Parathyroid adenoma (tissue), 2 donors: ENCODE results near the gene PRRC2B.

Experiments
- H2AFZ ChIP-seq: fragments of 300-600 bp; sonication (generic); one replicate; pipeline ENCODE4 v1.7.0; 2017; ENCODE audit warnings: antibody characterized with exemption, mild to moderate bottlenecking
- H3K27ac ChIP-seq: fragments of 300-600 bp; sonication (generic); one replicate; pipeline ENCODE4 v1.7.0; 2017
- H3K27me3 ChIP-seq: fragments of 300-600 bp; sonication (generic); one replicate; pipeline ENCODE4 v1.7.0; 2017; ENCODE audit warnings: low read length; ENCODE audit not compliant: control insufficient read depth, insufficient read depth
- H3K36me3 ChIP-seq: fragments of 300-600 bp; sonication (generic); one replicate; pipeline ENCODE4 v1.7.0; 2017; ENCODE audit warnings: low read length; ENCODE audit not compliant: control insufficient read depth, insufficient read depth
- H3K4me1 ChIP-seq: fragments of 300-600 bp; sonication (generic); one replicate; pipeline ENCODE4 v1.7.0; 2017; ENCODE audit warnings: control low read depth
- H3K4me2 ChIP-seq: fragments of 300-600 bp; sonication (generic); one replicate; pipeline ENCODE4 v1.7.0; 2017; ENCODE audit warnings: low read length
- H3K4me3 ChIP-seq: fragments of 300-600 bp; sonication (generic); one replicate; pipeline ENCODE4 v1.7.0; 2017; ENCODE audit warnings: low read depth, low read length
- H3K79me2 ChIP-seq: fragments of 300-600 bp; sonication (generic); one replicate; pipeline ENCODE4 v1.7.0; 2017; ENCODE audit warnings: control low read depth
- H3K9ac ChIP-seq: fragments of 300-600 bp; sonication (generic); one replicate; pipeline ENCODE4 v1.7.0; 2017; ENCODE audit warnings: mild to moderate bottlenecking
- H3K9me3 ChIP-seq: fragments of 300-600 bp; sonication (generic); one replicate; pipeline ENCODE4 v1.7.0; 2017; ENCODE audit warnings: low read length; ENCODE audit not compliant: control insufficient read depth
- TF ChIP-seq, protein P1 (sequence below): fragments of 300-600 bp; sonication (generic); IDR thresholded peaks from one replicate; pipeline ENCODE4 v1.7.0; 2017; ENCODE audit warnings: antibody characterized with exemption, mild to moderate bottlenecking
- donor health status: primary hyperparathyroidism.

Gene PRRC2B

DNA sequence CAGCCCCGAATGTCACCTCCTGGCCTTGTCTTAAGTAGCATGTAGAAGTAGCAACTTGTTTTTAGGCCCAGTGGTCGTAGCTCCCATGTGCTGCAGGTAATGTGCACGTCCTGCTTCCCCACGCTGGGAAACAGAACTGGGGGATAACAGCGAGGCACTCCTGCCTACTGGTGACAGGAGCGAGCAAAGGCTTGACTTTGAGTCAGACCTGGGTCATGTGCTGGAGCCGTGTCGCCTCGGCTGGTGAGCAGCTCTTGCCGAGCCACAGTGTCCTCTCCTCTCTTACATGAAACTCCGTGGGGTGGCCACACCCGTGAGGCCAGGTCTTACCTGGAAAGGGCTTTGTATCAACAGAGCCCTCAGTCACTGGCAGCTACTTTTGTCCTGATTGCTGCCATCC lies 91.3 kb downstream of the PRRC2B start:
- no peak overlapping the region for H3K4me3 ChIP-seq
- H3K4me2 ChIP-seq = no peak overlapping the region
- no peaks in the 10 kb centered on the region for H3K36me3 ChIP-seq
- no peak overlapping the region for H3K9ac ChIP-seq
- no peaks in the 10 kb centered on the region for H3K4me1 ChIP-seq
- TF ChIP-seq, protein P1, sequence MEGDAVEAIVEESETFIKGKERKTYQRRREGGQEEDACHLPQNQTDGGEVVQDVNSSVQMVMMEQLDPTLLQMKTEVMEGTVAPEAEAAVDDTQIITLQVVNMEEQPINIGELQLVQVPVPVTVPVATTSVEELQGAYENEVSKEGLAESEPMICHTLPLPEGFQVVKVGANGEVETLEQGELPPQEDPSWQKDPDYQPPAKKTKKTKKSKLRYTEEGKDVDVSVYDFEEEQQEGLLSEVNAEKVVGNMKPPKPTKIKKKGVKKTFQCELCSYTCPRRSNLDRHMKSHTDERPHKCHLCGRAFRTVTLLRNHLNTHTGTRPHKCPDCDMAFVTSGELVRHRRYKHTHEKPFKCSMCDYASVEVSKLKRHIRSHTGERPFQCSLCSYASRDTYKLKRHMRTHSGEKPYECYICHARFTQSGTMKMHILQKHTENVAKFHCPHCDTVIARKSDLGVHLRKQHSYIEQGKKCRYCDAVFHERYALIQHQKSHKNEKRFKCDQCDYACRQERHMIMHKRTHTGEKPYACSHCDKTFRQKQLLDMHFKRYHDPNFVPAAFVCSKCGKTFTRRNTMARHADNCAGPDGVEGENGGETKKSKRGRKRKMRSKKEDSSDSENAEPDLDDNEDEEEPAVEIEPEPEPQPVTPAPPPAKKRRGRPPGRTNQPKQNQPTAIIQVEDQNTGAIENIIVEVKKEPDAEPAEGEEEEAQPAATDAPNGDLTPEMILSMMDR = no peak
- no peaks in the 10 kb centered on the region for H3K9me3 ChIP-seq
- H2AFZ ChIP-seq = no peak overlapping the region
- H3K27me3 ChIP-seq = no peaks in the 10 kb centered on the region
- peaks cover 2% of the 10 kb centered on the region for H3K79me2 ChIP-seq
- H3K27ac ChIP-seq = no peak overlapping the region

DNA sequence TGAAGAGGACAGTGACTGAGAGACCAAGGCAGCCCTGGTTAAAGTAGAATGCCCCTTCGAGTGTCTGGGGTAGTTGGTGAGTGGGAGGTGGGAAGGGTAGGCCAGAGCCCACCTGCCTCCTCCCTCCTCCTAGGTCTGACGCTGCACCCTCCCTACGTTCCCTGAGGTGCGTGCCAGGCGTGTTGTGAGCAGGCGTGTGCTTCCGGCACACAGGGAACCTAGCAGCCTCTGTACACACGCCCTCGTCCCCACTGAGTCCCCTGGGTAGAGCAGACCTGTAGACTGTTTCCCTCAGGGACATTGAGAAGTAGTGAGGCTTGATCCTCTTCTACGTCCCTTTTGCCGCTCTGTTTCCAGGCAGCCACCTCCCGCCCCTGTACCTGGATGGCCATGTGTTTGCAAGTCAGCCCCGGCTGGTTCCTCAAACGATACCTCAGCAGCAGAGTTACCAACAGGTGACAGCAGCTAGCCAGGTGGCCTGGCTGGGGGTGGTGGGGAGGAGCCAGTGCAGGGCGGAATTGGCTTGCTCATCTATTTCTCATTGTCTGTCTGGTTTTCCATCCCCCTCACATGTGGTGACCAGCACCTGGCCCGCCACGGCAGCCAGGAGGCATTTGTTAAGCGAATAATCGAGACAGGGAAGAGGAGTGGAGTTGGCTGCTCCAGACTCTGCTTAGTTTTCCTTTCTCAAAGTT lies 92.0 kb downstream of the PRRC2B start:
- no peaks in the 10 kb centered on the region for H3K4me1 ChIP-seq
- peaks cover 2% of the 10 kb centered on the region for H3K79me2 ChIP-seq
- no peaks in the 10 kb centered on the region for H3K9me3 ChIP-seq
- no peak overlapping the region for H3K4me2 ChIP-seq
- no peaks in the 10 kb centered on the region for H3K36me3 ChIP-seq
- H3K4me3 ChIP-seq = no peak overlapping the region
- H3K9ac ChIP-seq = no peak overlapping the region
- H3K27ac ChIP-seq = no peak overlapping the region
- H3K27me3 ChIP-seq = no peaks in the 10 kb centered on the region
- TF ChIP-seq, protein P1 = no peak
- no peak overlapping the region for H2AFZ ChIP-seq

DNA sequence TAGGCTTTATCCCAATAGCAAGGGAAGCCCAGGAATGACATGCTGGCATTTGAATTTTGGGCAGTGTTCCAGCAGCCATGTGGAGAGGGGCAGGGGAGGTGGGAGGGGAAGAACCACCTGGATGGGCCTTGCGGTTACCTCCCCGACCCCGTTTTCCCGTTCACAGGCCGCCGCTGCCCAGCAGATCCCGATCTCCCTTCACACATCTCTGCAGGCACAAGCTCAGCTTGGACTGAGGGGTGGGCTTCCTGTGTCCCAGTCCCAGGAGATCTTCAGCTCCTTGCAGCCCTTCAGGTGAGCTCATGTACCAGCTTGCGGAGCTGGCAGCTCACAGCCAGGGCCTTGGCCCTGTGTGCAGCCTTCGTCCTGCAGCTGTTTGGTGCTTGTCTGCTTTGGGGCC lies 93.1 kb downstream of the PRRC2B start:
- no peaks in the 10 kb centered on the region for H3K4me1 ChIP-seq
- no peak overlapping the region for H3K27ac ChIP-seq
- H3K79me2 ChIP-seq = no peaks in the 10 kb centered on the region
- no peaks in the 10 kb centered on the region for H3K27me3 ChIP-seq
- H3K9me3 ChIP-seq = no peaks in the 10 kb centered on the region
- H3K4me2 ChIP-seq = no peak overlapping the region
- H3K36me3 ChIP-seq = no peaks in the 10 kb centered on the region
- H2AFZ ChIP-seq = no peak overlapping the region
- no peak overlapping the region for H3K9ac ChIP-seq
- TF ChIP-seq, protein P1 = no peak
- no peak overlapping the region for H3K4me3 ChIP-seq

DNA sequence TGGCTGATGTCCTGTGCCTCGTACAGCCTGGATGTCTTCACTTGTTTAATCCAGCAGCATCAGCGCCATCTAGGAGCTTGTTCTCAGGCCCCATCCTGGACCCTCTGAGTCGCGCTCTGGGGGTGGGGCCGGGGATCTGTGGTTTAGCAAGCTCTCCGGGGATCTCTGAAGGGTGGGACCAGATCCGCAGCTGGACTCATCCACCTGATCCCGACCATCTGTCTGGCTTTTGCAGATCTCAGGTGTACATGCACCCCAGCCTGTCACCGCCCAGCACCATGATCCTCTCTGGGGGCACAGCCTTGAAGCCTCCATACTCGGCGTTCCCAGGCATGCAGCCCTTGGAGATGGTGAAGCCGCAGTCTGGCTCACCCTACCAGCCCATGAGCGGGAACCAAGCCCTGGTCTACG lies 93.7 kb downstream of the PRRC2B start:
- no peaks in the 10 kb centered on the region for H3K9me3 ChIP-seq
- H3K9ac ChIP-seq = no peak overlapping the region
- TF ChIP-seq, protein P1 = no peak
- H3K4me1 ChIP-seq = no peaks in the 10 kb centered on the region
- H3K79me2 ChIP-seq = no peaks in the 10 kb centered on the region
- no peaks in the 10 kb centered on the region for H3K36me3 ChIP-seq
- no peak overlapping the region for H3K27ac ChIP-seq
- H3K4me3 ChIP-seq = no peak overlapping the region
- H3K27me3 ChIP-seq = no peaks in the 10 kb centered on the region
- no peak overlapping the region for H2AFZ ChIP-seq
- H3K4me2 ChIP-seq = no peak overlapping the region

DNA sequence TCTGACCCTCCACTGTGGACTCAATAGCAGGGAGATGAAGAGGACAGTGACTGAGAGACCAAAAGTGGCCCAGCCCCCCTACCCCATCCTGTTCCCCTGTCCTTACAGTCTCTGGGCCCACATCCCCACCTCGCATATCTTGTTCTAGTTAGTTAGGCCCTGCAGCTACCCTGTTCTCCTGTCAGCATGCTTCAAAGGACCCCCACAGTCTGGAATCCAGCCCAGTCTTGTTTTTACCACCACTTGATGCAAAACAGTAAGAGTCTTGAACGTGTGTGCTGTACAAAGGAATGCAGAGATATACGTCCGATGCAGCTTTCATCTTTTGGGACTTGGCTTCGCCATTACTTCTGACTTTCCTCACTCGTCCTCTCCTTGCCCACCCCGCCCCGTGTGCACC lies 96.6 kb downstream of the PRRC2B start:
- H3K27me3 ChIP-seq = no peaks in the 10 kb centered on the region
- no peaks in the 10 kb centered on the region for H3K36me3 ChIP-seq
- TF ChIP-seq, protein P1 = no peak
- H2AFZ ChIP-seq = no peak overlapping the region
- no peaks in the 10 kb centered on the region for H3K9me3 ChIP-seq
- no peak overlapping the region for H3K27ac ChIP-seq
- H3K4me2 ChIP-seq = no peak overlapping the region
- H3K79me2 ChIP-seq = no peaks in the 10 kb centered on the region
- no peak overlapping the region for H3K4me3 ChIP-seq
- H3K4me1 ChIP-seq = no peaks in the 10 kb centered on the region
- H3K9ac ChIP-seq = no peak overlapping the region
